A204.1 (cell line): ENCODE measurements around the gene CYFIP1.

Source experiments
- FAIRE-seq: peaks from 2 replicates; lab custom pipeline; 2012; peaks lifted over from hg19 to GRCh38; lab: Jason Lieb, UNC

CYFIP1 gene

GRCh38 chr15:22967084-22967770 is 12.9 kb downstream of the CYFIP1 start:
- no peak for FAIRE-seq

GRCh38 chr15:22966321-22967083 is 13.7 kb downstream of the CYFIP1 start:
- FAIRE-seq: no peak

GRCh38 chr15:22963641-22964040 is 16.5 kb downstream of the CYFIP1 start:
- no peak for FAIRE-seq

- no peak for FAIRE-seq
Observed at GRCh38 chr15:22962611-22963010, 17.6 kb downstream of the CYFIP1 start.

GRCh38 chr15:22961762-22962161 is 18.4 kb downstream of the CYFIP1 start:
- no peak for FAIRE-seq

- FAIRE-seq: no peak
Observed at GRCh38 chr15:22960556-22960955, 19.6 kb downstream of the CYFIP1 start.

- no peak for FAIRE-seq
Observed at GRCh38 chr15:22960126-22960525, 20.0 kb downstream of the CYFIP1 start.

GRCh38 chr15:22959321-22960101 is 20.7 kb downstream of the CYFIP1 start:
- no peak for FAIRE-seq

GRCh38 chr15:22958487-22959280 is 21.5 kb downstream of the CYFIP1 start:
- no peak for FAIRE-seq

GRCh38 chr15:22956978-22957260 is 23.2 kb downstream of the CYFIP1 start:
- FAIRE-seq: no peak

- no peak for FAIRE-seq
Observed at GRCh38 chr15:22956257-22956977, 23.8 kb downstream of the CYFIP1 start.

GRCh38 chr15:22955544-22956119 is 24.5 kb downstream of the CYFIP1 start:
- no peak for FAIRE-seq

- FAIRE-seq: no peak
Observed at GRCh38 chr15:22954798-22955543, 25.2 kb downstream of the CYFIP1 start.

- FAIRE-seq: no peak
Observed at GRCh38 chr15:22954326-22954725, 25.8 kb downstream of the CYFIP1 start.

- FAIRE-seq: no peak
Observed at GRCh38 chr15:22952796-22953579, 27.2 kb downstream of the CYFIP1 start.

- FAIRE-seq: no peak
Observed at GRCh38 chr15:22951381-22952280, 28.5 kb downstream of the CYFIP1 start.

GRCh38 chr15:22951031-22951380 is 29.2 kb downstream of the CYFIP1 start:
- no peak for FAIRE-seq

GRCh38 chr15:22950256-22950990 is 29.7 kb downstream of the CYFIP1 start:
- FAIRE-seq: no peak
